ENCODE results near the gene TSC2.
"Not testable (repeated sequence)": the region's sequence is repeated elsewhere in the genome, so short reads cannot be mapped to it uniquely, and the experiment has no call there.

DNA sequence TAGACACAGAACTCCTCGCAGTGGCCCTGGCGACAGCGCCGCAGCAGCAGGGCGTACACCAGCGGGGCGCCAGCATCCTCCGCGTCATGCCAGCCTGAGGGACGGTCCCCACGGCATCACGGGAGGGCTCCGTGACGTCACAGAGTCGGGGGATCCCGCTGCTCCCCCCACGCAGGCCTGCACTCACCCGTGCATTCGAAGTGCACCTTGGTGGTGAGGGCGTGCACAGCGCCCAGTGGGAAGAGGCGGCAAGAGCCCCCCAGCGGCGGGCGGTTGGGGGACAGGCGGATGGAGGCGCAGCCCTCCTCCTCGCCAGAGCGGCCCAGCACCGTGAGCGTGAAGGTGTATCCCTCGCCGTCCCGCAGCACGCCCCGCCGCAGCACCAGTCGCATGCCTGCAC, 58.4 kb downstream of the TSC2 start:
- TF ChIP-seq CTCF (IDR thresholded peaks at IDR 0.05; ENCODE audit: poor library complexity, severe bottlenecking); EP300 (conservative IDR thresholded peaks at IDR 0.05; ENCODE audit: poor library complexity, severe bottlenecking); REST (IDR thresholded peaks at IDR 0.05; ENCODE audit: borderline replicate concordance); EZH2 (IDR thresholded peaks at IDR 0.05; ENCODE audit: borderline replicate concordance, insufficient read depth, low read length, poor library complexity, severe bottlenecking); POLR2AphosphoS5 (IDR thresholded peaks at IDR 0.05); SMC3 (conservative IDR thresholded peaks at IDR 0.05; ENCODE audit: poor library complexity); TAF1 (IDR thresholded peaks at IDR 0.05; ENCODE audit: low read depth); RAD21 (conservative IDR thresholded peaks at IDR 0.05); MXI1 (conservative IDR thresholded peaks at IDR 0.05; ENCODE audit: poor library complexity, severe bottlenecking): not testable (repeated sequence)
